Stimulated activated naive CD4-positive, alpha-beta T cell (primary cell): ENCODE results near the gene ZNF362.
"Not testable (repeated sequence)": the region's sequence is repeated elsewhere in the genome, so short reads cannot be mapped to it uniquely, and the experiment has no call there.

Experiments
- DNase-seq, 6 experiments: peaks; one replicate each; lab custom pipeline; 2025; lab: John Stamatoyannopoulos, UW

The ZNF362 gene

DNA sequence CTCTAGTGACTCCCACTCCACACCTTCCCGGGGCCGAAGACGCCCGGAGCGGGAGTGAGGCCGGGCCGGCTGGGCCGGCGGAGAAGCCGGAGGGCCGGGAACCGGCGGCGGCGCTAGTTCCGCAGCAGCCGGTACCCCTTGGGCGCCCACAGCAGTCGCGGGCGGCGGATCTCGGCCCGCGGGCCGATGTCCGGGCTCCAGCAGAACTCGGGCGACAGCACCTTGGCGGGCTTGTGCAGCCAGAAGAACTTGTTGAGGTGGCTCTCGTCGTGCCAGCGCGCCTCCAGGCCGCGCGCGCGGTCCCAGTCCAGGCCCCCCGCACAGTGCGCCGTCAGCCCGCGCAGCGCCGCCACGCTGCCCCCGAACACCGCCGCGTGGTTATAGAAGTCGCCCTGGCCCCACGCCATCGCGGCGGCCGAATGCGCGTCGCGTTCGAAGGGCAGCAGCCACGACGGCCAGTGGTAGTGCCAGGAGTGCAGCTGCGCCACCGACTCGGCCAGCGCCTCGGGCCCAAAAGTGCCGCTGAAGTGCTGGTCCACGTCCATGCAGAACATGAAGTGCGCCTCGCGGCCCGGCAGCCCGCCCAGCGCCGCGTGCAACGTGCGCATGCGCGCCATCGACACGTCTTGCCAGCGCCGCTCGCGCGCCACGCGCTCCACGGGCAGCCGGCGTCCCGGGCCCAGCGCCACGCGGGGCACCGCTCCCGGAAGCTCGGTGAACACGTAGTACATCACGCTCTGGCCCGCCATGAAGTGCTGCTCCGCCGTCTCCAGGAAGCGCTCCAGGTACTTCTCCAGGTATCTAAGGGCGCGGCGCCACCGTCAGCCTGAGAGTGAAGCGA is 50.6 kb downstream of the ZNF362 start:
- DNase-seq: peak in 2 of 6 experiments; percentile 7 to 9

- no peak for DNase-seq
Measured at GRCh38 chr1:33307494-33307864, 51.2 kb downstream of the ZNF362 start.

DNA sequence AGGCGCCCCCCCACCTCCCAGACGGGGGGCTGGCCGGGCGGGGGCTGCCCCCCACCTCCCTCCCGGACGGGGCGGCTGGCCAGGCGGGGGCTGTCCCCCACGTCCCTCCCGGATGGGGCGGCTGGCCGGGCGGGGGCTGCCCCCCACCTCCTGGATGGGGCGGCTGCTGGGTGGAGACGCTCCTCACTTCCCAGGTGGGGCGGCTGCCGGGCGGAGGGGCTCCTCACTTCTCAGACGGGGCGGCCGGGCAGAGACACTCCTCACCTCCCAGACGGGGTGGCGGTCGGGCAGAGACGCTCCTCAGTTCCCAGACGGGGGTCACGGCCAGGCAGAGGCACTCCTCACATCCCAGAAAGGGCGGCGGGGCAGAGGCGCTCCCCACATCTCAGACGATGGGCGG is 53.1 kb downstream of the ZNF362 start:
- not testable (repeated sequence) for DNase-seq

- no peak for DNase-seq
Measured at GRCh38 chr1:33310702-33311101, 54.4 kb downstream of the ZNF362 start.

DNA sequence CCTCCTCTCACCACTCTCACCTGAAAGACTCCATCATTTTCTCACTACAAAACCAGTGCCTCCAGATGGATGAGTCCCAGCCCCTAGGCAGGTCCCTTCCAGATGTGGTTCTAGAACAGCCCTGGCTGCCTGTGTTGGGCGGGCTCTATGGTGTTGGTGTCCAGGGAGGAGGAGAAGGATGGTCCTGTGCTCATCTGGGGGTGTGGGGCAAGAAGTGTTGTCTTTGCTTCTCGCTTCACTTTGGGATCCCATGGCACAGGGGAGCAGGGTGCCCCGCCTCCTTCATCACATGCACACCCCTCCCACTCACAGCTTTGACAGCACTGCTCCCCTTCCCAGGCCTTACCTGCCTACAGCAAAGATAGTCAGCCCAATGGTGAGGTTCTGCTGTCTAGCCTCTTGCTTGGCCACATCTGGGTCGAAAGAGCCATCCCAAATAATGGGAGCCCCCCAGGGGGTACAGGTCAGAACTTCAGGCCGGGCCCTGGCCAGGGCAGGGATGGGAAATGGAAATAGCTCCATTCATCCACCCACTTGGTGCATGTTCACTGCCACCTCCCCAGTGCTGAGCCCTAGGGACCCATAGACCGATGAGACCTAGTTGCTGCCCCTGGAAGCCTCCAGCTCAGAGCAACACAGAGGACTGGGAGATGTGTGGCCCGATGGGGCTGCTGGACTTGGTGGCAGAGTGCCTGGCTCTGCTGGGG is 55.6 kb downstream of the ZNF362 start:
- no peak for DNase-seq

DNA sequence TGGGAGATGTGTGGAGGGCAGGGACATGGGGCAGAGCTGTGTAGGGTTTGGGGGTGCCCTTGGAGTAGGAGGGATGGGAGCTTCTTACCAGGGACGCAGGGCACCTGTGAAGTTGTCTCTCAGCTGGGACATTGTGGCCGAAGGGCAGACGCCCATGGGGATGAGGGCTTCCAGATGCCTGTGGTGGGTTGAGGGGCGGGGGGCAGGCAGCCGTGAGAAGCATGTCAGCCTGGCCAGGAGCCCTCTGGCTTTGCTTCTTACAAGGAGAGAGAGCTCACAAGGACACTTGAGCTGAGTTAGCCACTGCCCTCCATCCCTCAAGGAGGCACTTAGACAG is 56.1 kb downstream of the ZNF362 start:
- no peak for DNase-seq

DNA sequence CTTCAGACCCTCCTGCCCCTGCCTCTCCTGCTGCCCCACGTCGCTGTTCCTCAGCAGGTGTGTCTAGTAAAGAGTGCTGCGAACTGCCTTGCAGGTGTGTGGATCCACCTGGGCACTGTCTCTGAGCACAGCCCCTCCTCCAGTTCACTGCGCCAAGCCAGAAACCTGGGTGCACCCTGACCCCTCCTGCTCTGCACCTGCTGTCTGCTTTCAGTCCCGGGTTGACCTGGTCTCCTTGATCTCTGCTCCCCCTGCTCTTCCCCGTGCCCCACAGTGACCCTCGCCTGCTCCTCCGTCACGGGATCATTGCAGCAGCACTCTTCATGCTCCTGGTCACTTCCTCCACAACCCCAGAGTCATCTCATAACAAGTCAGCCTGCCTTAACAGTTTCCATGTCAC is 58.1 kb downstream of the ZNF362 start:
- no peak for DNase-seq

DNA sequence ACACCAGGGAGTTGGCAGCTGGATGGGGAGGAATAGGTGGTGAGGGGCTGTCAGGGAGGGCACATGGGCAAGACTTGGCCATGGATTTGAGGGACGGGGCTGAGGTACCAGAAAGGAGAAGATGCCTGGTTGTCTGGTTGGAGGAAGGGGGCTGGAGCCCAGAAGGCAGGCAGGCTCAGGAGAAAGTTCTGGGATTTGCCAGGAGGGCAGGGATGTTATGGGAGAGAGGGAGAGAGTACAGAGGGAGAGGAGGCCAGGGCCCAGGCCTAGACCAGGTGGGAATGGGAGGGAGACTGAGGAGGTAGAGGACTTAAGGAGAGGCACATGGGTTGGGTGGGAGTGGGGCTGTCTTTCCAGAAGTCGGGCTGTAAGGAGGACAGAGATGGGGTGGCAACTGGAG is 60.3 kb downstream of the ZNF362 start:
- DNase-seq: no peak

GRCh38 chr1:33317354-33317753 is 61.1 kb downstream of the ZNF362 start:
- no peak for DNase-seq

GRCh38 chr1:33317946-33318345 is 61.7 kb downstream of the ZNF362 start:
- no peak for DNase-seq

DNA sequence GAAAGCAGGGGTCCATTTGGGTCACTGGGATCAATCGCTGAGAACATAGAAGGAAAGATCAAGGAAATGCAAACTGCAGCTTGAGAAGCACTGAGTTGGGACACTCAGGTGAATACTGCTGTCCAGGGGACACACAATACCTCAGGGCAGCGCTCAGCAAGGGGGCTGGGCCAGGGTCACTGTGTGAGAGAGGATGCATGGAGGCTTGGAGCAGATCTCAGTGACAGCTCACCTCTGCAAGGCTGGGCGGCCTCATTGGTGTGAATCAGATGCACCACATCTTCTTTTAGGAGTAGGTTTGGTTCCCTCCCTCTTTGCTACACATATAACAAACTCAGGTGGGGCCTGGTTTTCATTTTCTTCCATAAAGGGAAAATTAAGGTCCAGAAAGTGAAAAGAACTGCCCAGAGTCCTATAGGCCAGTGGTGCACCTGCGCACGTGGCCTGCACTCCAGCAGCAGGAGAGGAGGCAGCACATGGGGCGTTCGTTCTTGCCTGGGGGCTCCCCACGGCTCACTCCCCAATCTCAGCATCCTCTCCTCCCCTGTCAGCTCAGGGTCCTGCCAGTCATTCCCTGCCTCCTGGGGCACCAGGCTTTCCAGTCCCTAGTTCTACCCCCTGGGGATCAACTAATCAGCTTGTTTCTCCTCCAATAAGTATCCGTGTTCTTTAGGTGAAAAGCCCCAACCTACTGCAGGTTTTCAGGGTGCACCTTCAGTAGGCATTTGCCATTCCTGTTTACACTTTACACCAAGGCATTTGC is 63.1 kb downstream of the ZNF362 start:
- no peak for DNase-seq

DNA sequence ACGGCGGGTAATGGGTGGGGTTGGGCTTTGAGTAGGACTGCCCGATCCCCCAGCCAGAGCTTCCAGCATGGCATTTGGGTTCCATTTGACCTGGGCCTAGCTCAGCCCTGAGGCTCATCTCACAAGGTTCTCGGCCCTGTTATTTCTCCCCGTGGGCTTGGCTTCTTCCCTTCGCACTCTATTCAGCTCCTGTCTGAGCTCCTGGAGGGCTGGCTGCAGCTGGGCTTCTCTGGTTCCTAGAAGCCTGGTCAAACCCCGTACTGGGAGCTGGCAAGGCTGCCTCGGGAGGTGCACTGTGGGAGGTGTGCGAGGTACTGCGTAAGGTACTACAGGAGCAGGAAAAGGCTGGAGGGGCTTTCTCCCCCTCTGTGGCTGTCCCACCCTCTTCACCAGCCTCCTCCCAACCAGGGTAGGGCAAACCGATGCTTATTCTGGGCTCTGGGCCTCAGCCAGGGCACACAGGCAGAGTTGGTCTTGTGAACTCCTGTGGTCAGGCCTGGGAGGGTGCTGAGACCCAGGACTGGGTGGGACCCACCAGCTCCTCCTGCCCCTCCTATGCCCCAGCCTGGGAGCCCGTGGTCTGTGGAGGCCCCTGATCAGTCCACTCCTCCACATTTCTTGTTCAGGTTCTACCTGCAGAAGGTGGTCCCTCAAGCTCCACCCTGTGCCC is 63.8 kb downstream of the ZNF362 start:
- DNase-seq: no peak

GRCh38 chr1:33320619-33321165 is 64.4 kb downstream of the ZNF362 start, which contains the start of gene A3GALT2:
Gene A3GALT2 (minus strand): TSS chr1:33321098. CDS start chr1:33321098, 0 bp downstream.
- DNase-seq: no peak

DNA sequence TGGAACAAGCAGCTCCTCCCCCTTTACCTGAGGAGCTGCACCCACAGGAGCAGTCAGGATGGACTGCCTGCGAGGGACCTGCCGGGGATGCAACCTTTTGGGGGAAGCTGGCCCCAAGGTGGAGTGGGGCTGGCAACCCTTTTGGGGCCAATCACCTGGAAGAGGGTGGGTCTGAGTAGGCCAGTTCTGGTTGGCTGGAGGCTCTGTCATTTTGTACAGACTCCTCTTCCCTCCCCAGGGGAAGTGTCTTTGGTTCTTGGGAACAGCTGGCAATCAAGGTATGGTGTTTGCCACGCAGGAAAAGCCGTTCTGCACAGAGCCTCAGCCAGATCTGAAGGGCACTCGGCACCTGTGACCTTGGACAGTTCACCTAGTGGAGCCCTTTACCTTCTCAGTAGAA is 64.9 kb downstream of the ZNF362 start:
- DNase-seq: no peak

DNA sequence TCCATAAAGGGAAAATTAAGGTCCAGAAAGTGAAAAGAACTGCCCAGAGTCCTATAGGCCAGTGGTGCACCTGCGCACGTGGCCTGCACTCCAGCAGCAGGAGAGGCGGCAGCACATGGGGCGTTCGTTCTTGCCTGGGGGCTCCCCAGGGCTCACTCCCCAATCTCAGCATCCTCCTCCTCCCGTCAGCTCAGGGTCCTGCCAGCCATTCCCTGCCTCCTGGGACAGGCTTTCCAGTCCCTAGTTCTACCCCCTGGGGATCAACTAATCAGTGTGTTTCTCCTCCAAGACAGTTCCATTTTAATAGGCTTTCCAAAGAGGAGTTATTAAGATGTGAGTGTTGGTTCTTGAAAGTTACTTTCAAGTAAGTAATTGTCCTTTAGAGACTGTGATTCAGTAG is 65.8 kb downstream of the ZNF362 start:
- DNase-seq: no peak

DNA sequence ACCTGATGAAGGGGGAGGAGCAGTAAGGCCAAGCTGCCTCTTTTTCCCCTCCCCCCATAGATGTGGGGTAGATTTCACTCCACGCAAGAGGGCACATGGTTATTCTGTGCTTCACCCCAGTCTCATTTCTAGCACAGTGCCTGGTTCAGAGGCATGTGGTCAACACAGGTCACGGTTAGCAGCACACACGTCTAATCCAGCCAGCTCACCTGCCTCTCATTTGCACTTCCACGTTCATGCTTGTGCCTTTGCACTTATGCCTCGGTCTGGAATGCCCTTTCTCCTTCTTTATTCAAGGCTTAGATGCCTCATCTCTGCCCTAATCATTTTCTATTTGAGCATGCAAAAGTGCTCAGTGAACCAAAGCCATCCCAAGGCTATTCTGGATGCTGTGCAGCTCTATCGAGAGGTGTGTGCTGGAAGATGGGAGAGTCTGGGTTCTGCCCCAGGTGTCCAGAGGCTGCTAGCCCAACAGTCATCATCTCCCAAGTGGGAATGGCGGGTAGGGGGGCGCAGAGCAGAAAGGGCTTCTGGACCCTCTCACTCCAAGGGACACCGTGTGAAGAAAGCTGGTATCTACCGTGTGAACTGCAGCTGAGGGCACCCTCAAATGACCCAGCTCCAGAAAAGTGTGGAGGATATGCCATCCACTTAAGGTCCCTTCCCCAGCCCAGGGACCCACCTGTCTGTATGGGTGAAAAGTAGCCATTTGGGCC is 66.7 kb downstream of the ZNF362 start:
- no peak for DNase-seq

DNA sequence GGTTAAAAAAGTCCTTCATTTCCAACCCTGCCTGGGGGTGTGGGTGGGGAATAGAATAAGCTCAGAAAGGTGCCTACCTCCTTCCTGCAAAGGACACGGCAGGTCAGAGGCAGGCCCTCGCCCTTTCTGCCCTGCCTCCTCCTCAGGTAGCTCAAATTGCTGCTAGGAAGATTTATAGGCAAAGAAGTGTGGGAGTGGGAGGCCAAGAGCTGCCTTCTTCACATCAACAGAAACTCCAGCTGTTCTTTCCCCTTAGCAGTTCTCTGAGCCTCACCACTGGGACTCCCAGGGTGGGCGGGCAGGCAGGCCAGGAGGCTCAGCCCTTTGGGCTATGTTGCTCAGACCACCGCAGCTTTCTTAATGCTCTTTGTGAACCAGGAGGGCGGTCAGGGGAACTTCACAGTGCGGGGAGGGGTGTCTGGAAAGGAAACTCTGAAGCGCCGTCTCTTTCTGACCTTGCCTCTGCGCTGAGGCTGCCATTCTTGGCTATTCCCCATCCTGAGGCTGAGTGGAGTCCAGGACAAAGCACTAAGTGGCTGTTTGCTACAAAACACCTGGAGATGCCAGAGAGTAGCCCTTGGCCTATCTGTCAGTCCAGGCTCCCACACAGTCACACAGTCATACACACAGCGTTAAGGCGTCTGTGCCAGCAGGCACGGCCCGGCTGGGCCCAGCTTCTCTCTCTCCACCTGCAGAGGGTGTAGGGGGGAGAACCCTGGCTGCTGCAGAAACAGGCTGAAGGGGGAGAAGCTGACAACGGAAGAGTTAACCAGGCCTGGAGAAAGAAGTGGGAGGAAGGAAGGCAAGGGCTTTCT is 67.6 kb downstream of the ZNF362 start:
- DNase-seq: no peak

DNA sequence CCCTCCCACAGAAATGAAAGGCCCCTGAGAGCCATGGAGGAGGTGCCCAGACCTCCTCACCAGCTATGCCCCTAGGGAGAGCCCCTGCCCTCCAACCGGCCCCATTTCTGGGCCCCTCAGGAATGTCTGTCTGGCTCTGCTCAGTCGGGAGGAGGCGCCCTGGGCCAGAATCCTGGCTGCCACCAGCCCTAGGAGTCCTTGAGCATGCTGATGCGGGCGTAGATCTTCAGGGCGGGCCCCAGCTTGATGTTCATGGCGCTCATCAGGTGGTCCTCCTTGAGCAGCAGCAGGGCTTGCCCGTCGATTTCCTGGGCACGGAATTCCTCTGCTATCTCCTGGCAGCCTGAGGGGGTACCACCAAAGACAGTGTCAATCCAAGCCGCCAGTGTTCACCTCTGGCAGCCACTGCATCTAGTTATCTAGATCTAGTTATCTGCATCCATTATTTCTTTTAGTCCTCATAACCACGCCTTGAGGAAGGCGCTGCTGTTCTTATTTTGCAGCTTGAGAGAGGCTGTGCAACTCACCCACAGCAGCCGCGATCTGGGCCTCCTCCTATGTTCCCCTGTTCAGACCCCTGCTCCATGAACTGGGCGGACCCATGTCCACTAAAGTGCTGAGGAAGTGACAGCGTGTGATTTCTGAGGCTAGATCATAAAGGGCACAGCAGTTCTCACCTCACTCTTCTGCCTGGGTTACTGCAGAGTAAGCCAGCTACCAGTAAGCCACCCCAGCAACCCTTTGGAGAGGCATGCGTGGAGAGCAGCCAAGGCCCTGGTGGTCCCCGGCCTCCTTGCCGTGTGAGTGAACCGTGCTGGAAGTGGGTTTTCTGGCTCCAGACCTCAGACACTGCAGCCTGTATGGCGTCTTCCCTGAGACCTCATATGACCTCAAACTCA is 68.6 kb downstream of the ZNF362 start:
- DNase-seq: no peak

DNA sequence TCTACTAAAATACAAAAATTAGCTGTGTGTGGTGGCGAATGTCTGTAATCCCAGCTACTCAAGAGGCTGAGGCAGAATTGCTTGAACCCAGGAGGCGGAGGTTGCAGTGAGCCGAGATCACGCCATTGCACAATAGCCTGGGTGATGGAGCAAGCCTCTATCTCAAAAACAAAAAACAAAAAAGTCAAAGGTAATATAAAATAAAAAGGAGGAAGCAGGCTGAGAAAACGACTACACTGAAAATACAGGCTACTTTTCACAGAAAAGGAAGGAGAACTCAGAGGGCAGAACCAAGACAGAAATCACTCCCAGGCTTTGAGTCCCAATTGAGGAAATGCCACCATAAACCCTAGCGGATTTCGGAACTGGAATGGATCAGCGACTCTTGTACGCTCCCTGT is 70.5 kb downstream of the ZNF362 start:
- DNase-seq: no peak
